Stimulated activated CD8-positive, alpha-beta memory T cell treated with anti-CD3 and anti-CD28 coated beads, Interleukin-12 subunit alpha, Interleukin-12 subunit beta, amount 100 ng/mL, for 24 hours (primary cell): Measurements from ENCODE around the gene MAPK10.
"Not testable (repeated sequence)": the region's sequence is repeated elsewhere in the genome, so short reads cannot be mapped to it uniquely, and the experiment has no call there.

ENCODE experiments used
- DNase-seq: peaks from one replicate; pipeline ENCODE4 v3.0.0-alpha.2; 2020; ENCODE audit errors: extremely low read depth

MAPK10 gene

GRCh38 chr4:86036736-86037135 lies 323.1 kb downstream of the MAPK10 start:
- no peak for DNase-seq

- no peak for DNase-seq
Measured at GRCh38 chr4:86035688-86036087, 324.2 kb downstream of the MAPK10 start.

- no peak for DNase-seq
Measured at GRCh38 chr4:86034616-86035015, 325.2 kb downstream of the MAPK10 start.

- no peak for DNase-seq
Measured at GRCh38 chr4:86033171-86033570, 326.7 kb downstream of the MAPK10 start.

- no peak for DNase-seq
Measured at GRCh38 chr4:86032476-86033022, 327.3 kb downstream of the MAPK10 start.

- no peak for DNase-seq
Measured at GRCh38 chr4:86031927-86032326, 327.9 kb downstream of the MAPK10 start.

- no peak for DNase-seq
Measured at GRCh38 chr4:86026720-86027119, 333.1 kb downstream of the MAPK10 start.

GRCh38 chr4:86021671-86022070 lies 338.2 kb downstream of the MAPK10 start:
- DNase-seq = not testable (repeated sequence)

- DNase-seq = no peak
Measured at GRCh38 chr4:86019906-86020305, 339.9 kb downstream of the MAPK10 start.

GRCh38 chr4:86019362-86019761 lies 340.5 kb downstream of the MAPK10 start:
- no peak for DNase-seq

- DNase-seq = no peak
Measured at GRCh38 chr4:86015412-86016350, 344.2 kb downstream of the MAPK10 start.

GRCh38 chr4:86014599-86014998 lies 345.3 kb downstream of the MAPK10 start:
- no peak for DNase-seq

- no peak for DNase-seq
Measured at GRCh38 chr4:86013621-86014020, 346.2 kb downstream of the MAPK10 start.

GRCh38 chr4:86011117-86011516 lies 348.7 kb downstream of the MAPK10 start:
- DNase-seq = no peak

- DNase-seq = no peak
Measured at GRCh38 chr4:86007042-86007441, 352.8 kb downstream of the MAPK10 start.

- DNase-seq = no peak
Measured at GRCh38 chr4:86006057-86006456, 353.8 kb downstream of the MAPK10 start.

- DNase-seq = no peak
Measured at GRCh38 chr4:86004030-86004429, 355.8 kb downstream of the MAPK10 start.

GRCh38 chr4:86001591-86001990 lies 358.3 kb downstream of the MAPK10 start:
- DNase-seq = no peak

GRCh38 chr4:85995361-85995760 lies 364.5 kb downstream of the MAPK10 start:
- no peak for DNase-seq

- no peak for DNase-seq
Measured at GRCh38 chr4:85994576-85994975, 365.3 kb downstream of the MAPK10 start.

- DNase-seq = no peak
Measured at GRCh38 chr4:85993641-85994040, 366.2 kb downstream of the MAPK10 start.

GRCh38 chr4:85986266-85986665 lies 373.6 kb downstream of the MAPK10 start:
- no peak for DNase-seq

- DNase-seq = no peak
Measured at GRCh38 chr4:85979276-85979675, 380.6 kb downstream of the MAPK10 start.
